Activated naive CD4-positive, alpha-beta T cell treated with anti-CD3 and anti-CD28 coated beads, Interleukin-2, amount 50 U/mL, for 16 hours (primary cell): Measurements from ENCODE around the gene CECR2.
"Not testable (repeated sequence)": the region's sequence is repeated elsewhere in the genome, so short reads cannot be mapped to it uniquely, and the experiment has no call there.

Experiments used
- DNase-seq: peaks from one replicate; pipeline ENCODE4 v3.0.0-alpha.2; 2020

Gene CECR2

DNA sequence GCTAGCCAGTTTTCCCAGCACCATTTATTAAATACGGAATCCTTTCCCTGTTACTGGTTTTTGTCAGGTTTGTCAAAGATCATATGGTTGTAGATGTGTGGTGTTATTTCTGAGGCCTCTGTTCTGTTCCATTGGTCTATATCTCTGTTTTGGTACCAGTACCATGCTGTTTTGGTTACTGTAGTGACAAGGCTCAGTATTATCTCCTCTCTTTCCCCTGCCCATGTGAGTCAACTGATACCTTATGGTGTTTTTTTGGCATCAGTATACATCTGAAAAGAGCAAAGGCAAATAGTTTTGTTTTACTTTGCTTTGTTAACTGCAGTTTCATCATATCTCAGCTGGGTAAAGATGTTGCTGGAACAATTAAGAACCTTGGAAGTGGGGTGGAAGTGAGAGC is 152.7 kb downstream of the CECR2 start:
- DNase-seq = not testable (repeated sequence)

DNA sequence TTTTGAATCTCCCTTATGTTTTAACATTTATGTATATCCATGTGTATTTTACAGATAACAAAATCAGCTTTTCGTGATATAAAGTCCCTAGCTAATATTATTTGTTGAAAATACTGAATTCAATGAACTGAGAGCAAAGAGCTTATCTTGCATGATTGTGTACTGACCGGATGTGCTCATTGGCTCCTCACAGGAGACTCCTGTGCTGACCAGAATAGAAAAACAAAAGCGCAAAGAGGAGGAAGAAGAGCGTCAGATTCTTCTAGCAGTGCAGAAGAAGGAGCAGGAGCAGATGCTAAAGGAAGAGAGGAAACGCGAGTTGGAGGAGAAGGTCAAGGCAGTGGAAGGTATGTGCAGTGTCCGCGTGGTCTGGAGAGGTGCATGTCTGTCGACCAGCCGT is 154.7 kb downstream of the CECR2 start:
- no peak for DNase-seq

DNA sequence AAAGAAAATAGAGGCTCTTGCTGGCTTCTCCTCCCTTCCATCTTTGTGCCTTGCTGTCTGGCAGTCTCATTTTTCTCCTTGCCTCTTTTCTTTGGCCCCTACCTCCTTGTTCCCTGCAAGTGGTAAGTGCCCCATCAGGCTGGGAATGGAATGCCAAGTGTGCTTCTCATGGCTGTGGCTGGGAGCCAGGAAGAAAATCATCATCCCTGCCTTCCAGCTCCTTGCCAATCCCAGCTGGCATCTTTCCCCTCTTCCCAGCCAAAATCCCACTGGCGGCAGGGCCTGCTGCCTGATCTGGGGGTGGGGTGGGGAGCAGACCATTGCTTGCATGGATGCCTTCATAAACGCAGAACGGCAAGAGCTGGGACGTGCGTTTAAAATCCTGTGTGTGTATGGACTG is 167.0 kb downstream of the CECR2 start:
- no peak for DNase-seq

DNA sequence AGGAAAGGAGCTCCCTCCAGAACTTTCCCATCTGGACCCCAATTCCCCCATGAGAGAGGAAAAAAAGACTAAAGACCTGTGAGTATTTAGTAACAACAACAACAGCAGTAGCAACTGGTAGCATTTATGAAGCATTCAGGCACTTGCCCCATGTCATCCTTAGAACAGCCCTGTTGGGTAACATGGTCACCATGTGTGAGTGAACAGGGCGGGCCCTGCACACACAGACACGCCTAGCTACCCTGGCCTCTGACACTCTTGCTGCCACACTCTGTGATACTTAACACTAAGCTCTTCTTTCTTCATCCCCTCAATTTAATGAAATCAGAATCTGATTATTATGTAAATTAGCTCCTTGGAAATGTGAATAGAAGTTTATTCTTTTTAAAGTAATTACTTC is 167.9 kb downstream of the CECR2 start:
- DNase-seq = no peak

DNA sequence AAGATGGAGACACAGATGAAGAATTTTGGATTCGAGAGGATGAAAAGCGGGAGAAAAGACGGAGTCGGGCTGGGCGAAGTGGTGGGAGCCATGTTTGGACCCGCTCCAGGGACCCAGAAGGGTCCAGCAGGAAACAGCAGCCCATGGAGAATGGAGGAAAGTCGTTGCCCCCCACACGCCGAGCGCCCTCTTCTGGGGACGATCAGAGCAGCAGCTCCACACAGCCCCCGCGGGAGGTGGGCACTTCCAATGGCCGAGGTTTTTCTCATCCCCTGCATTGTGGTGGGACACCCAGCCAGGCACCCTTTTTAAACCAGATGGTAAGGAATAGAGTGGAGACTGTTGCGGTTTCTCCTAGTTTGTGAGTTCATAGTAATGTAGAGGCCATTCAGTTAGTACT is 171.2 kb downstream of the CECR2 start:
- DNase-seq = no peak

DNA sequence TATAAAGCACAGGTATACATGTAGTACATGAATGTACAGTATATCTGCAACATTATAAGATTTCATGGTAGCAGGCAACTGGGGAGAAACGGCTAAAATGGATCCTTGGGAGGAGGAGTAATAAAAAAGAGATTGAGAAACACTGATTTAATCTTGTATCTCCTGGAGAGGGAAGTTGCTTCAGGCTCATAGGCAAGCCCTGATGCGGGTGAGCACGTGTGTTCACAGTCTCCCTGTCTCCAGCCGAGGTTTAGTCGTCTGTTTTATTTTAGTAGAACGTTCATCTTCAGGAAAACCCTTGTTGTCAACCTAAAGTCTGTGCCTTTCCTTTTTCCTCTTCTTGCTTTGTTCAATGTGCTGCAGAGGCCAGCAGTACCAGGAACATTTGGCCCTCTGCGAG is 172.2 kb downstream of the CECR2 start:
- DNase-seq = no peak

DNA sequence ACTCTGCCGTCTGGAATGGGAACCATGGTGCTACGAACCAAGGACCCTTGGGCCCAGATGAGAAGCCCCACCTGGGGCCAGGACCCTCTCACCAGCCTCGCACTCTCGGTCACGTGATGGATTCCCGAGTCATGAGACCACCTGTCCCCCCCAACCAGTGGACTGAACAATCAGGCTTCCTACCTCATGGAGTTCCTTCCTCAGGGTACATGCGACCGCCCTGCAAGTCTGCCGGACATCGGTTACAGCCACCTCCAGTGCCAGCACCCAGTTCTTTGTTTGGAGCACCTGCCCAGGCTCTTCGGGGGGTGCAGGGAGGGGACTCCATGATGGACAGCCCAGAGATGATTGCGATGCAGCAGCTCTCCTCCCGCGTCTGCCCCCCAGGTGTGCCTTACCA is 173.2 kb downstream of the CECR2 start:
- no peak for DNase-seq

DNA sequence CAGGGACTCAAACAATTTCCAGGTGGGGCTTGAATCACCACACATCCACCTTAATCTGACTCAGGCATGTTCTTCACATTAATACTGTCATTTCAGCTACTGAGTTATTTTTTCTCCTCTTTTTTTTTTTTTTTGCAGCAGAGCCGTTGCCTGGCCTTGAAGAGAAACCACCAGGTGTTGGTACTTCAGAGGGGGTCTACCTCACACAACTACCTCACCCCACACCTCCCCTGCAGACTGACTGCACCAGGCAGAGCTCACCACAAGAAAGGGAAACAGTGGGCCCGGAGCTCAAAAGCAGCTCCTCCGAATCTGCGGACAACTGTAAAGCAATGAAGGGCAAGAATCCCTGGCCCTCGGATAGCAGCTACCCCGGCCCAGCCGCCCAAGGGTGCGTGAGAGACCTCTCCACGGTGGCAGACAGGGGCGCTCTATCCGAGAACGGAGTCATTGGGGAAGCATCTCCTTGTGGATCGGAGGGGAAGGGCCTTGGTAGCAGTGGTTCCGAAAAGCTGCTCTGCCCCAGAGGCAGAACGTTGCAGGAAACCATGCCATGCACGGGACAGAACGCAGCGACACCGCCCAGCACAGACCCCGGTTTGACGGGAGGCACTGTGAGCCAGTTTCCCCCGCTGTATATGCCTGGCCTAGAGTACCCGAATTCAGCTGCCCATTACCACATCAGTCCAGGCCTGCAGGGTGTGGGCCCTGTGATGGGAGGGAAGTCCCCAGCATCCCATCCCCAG is 178.9 kb downstream of the CECR2 start:
- DNase-seq = no peak

DNA sequence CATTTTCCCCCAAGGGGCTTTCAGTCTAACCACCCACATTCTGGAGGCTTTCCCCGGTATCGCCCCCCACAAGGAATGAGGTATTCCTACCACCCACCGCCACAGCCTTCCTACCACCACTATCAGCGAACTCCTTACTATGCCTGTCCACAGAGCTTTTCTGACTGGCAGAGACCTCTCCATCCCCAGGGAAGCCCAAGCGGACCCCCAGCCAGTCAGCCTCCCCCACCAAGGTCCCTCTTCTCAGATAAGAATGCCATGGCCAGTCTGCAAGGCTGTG is 179.4 kb downstream of the CECR2 start:
- no peak for DNase-seq

DNA sequence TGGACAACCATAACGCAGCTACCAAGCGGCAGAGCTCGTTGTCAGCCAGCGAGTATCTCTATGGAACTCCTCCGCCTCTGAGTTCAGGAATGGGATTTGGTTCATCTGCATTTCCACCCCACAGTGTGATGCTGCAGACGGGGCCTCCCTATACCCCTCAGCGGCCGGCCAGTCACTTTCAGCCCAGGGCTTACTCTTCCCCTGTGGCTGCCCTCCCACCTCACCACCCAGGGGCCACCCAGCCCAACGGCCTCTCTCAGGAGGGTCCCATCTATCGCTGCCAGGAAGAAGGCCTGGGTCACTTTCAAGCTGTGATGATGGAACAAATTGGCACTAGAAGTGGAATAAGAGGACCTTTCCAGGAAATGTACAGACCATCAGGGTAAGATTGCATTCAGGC is 179.9 kb downstream of the CECR2 start:
- no peak for DNase-seq

DNA sequence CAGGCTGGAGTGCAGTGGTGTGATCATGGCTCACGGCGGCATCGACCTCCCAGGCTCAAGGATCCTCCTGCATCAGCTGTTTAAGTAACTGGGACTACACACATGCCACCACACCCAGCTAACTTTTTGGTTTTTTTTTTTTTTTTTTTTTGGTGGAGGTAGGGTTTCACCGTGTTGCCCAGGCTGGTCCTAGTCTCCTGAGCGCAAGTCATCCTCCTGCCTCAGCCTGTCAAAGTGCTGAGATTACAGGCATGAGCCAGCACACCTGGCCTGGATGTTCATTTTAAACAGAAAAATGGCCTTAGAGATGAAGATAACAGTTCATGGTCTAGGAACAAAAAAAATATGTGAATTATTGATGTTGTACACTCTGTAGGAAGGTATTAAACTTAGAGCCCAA is 180.4 kb downstream of the CECR2 start:
- DNase-seq = no peak

DNA sequence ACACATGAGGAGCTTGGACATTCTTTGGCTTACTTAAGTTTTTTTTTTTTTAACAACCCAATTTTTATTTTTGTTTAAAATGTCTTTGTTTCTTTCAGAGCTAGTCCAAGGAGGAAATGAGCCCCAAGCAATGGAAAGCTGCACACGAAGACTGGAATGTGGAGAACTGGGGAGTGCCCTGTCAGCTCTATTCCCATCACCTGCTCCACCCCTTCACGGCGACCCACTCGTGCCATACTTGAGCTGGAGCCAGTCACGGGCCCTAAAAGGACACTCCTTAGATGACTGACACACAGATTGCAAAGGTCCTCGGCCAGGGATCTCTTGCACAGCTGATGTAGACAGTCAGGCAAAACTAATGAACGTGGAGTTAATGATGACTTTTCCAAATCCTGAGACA is 183.5 kb downstream of the CECR2 start:
- DNase-seq = no peak

DNA sequence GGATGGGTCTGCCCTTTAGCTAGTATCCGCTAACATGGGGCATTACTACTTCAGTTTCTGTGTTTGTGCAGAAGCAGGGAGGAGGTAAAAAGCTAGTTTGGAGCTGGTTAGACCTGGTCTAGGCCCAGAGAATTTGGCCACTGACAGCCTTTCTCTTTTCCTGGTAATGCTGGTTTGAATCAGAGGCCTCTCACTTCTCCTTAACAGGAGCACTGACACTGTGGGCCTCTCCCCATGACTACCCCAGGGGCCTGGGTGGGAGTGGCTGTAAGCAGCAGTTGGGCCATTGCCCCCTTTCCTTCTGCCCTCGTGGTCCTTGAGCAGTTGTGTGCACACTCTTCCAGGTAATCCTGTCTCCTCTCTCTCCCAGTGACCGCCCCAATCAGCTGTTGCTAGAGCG is 185.6 kb downstream of the CECR2 start:
- no peak for DNase-seq

DNA sequence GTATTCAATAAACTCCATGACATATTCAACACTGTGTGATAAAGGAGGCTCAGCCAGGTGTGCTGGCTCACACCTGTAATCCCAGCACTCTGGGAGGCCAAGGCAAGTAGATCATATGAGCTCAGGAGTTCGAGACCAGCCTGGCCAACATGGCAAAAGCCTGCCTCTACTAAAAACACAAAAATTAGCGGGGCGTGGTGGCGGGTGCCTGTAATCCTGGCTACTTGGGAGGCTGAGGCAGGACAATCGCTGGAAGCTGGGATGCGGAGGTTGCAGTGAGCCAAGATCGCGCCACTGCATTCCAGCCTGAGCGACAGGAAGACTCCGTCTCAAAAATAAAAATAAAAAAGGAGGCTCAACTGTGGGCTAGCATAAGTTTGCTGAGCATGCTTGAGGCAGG is 189.9 kb downstream of the CECR2 start:
- DNase-seq = no peak

DNA sequence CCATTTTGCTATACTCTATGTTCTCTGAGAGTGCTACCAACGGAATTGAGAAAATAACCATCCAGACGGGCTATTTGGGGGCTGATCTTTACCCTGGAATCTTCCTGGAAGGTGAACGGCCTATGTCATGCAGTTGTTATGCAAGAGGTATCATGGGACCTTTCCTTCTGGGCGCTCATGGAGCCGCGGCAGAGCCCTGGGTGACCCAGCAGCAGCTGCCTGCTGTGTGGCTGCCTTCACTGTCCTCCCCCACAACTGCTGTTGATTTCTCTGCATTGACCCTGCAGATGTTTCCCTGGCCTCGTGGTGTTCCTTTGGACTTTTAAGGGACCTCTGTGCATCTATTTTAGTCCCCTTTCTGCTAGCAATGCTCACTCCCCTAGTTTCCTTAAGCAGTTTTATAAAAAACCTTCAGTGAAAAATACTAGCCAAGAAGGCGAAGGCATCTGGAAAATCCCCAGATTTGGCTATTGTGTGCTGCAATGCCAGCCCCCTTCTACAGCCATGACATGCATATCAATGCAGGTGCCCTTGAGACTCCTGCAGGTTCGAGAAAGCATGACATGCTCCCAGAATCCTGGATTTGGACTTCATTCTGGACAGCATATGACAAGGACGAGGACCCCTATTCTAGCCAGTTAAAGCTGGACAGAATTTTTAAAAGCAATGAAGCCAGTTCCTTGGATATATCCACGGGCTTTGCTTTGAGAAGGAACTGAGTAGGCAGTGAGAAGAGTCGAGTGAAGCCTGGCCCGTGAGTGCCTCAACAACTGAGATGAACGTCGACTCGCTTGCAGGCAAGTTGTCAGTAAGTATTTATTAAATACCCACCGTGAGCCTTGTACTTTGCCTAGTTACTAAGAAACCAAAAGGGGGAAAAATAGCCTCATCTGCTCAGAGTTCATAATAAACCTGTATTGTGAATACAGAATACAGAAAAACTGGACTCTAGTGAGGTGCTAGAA is 193.9 kb downstream of the CECR2 start, which contains the start of gene SLC25A18:
TSS of gene SLC25A18 (plus strand) at position 593 of the 965 bp plus-strand sequence. CDS start 16,447 bp downstream, outside the sequence.
- no peak for DNase-seq

DNA sequence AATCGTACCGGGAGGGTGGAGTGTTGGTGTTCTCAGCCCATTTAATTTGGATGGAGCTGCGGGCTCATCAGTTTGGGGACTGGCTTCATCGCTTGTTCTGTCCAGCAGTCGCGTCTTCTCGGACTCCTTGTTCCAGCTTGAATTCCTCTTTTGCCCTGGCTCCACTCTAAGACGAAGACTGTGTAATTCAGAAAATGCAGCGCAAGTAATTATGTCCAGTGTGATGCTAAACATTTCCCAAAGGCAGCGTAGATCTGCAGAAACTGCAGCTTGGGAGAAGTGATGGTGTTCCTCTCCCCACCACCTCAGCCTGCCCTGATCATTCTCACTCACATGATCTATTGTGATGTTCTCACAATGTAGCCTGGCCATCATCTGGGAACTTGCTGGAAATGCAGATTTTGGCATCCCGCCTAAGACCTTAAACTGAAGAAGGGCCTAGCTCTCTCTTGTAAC is 194.7 kb downstream of the CECR2 start:
- DNase-seq = no peak

DNA sequence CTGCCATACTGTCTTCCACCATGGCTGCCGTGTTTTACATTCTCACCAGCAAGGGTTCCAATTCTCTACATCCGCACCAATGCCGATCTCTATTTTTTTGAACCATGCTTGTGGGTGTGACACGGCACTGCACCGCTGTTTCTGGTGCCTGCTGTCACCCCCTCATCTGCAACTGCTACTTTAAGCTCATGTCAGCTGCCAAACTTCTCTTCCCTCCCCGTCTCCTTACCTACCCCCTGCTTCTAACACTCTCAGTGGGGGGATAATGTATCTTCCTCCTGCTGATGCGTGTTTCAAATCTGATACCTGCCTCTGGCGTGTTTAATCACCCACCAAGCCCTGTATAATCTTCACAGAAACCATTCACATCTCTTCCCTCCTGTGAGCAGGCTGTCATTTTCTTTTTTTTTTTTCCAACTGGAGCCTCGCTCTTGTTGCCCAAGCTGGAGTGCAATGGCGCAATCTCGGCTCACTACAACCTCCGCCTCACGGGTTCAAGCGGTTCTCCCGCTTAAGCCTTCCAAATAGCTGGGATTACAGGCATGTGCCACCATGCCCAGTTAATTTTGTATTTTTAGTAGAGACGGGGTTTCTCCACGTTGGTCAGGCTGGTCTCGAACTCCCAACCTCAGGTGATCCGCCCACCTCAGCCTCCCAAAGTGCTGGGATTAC is 196.9 kb downstream of the CECR2 start:
- not testable (repeated sequence) for DNase-seq

DNA sequence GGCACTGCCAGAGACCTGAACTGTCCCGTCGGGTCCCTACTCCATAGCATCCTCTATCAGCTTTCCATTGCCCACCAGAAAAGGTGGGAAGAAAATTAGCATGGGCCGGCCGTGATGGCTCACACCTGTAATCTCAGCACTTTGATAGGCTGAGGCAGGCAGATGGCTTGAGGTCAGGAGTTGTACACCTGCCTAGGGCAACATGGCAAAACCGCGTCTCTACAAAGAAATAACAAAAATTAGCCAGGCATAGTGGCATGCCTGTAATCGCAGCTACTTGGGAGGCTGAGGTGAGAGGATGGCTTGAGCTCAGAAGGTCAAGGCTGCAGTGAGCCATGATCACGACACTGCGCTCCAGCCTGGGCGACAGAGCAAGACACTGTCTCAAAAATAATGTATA is 197.5 kb downstream of the CECR2 start:
- no peak for DNase-seq

DNA sequence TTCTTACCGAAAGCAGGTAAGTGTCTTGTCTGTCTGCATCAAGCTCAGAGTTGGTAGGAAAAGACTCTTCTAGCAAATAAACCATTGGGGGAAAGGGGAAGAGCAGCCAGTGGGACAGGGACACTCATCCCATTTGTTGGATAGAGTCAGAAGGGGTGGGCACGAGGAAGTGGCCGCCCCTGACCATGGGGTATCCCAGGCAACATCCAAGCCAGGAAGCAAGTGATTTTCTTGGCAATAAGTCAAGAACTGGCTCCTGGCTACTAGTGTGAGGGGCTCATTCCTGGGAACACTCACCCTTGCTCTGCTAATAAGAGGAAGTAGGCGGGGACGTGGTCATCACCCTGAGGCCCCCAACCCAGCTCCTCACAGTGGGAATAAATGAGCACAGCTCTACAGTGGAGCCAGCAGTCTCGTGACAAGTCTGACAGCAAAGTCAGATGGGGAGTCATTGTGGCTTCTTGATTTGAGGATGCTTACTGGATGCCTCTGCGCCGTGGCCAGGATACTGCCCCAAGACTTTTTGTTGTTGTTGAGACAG is 200.8 kb downstream of the CECR2 start:
- DNase-seq = no peak

DNA sequence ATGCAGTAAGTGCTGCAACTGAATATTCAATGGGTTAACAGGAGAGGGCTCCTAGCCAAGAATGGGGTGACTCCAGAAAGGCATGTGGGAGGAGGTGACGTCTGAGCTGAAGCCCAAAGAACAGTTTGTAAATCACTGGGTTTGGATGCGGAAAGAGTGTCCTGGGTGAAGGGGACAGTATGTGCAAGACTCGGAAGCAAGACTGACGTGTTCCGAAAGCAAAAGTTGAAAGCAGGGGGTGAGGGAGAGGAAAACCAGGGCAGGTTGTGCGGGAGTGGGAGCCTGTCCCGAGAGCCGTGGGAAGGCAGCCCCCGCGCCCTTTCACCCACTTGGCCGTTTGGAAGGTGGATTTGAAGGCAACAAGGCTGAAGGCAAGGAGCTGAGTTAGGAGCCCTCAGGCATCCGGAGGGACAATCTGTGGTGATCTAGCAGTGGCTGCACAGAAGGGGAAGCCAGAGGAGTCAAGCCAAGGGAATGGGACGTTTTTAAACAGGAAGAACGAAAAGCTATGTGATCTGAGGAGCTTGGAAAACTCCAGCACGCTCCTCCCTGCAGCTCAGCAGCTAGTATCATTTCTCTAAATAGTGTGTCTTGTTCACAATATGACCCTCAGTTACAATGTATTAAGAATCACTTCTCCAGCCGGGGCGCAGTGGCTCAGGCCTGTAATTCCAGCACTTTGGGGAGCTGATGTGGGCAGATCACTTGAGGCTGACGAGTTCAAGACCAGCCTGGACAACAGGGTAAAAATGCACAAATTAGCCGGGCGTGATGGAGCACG is 201.8 kb downstream of the CECR2 start:
- DNase-seq = no peak

DNA sequence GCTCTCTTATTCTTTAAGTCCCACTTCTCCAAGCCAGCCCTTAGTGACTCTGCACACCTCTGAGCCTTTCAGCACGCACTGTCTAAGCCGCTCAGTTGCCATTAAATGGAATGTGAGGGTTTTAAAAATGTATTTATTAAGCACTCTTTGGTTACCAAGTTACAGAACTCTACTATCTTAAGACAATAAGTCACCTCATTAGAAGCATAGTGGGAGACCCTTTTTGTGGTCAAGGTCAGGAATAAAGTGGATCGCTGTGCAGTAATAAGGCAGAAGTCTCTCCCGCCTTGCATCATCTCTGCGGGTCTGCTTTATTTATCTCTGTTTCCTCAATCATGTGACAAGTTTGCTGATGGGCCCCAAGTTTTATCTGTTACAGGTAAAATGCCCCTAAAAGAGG is 205.9 kb downstream of the CECR2 start:
- no peak for DNase-seq

DNA sequence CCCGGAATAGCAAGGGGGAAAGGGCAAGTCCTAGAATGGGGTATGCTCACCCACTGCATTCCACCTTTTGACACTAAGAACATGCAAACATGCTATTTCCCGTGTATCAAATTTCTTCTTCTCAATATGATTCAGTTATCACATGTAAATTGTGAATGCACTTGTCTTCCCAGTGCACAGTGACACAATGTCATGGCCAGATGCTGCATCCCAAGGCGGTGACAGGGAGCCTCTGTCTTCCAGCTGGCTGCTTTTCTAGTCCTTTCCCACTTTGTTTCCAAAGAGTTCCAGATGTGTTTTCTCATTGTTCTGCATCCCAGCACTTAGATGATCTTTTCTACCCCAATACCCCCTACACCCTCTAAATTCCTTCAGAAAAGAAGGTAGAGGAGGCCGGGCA is 206.4 kb downstream of the CECR2 start:
- no peak for DNase-seq

DNA sequence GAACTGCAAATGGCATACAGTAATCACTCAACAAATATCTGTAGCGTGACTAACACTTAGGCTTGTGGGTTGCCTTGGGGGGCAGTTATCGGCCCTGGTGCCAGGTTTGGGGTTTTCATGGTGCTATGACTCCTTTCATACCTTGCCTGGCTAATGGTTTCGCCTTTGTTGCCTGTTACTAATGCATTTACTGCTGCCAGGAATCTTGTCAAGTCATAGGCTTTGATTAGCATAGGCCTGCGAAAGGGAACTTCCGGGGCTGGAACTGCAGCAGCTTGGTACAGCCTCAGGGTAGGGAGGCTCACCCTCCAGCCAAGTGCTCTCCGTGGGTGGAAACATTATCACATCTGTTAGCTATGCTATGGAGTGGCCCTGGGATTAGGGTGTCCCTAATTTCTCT is 207.2 kb downstream of the CECR2 start:
- no peak for DNase-seq
